SH-SY5Y (cell line): ENCODE measurements around the gene RWDD3.

Experiments
- GATA2 ChIP-seq: IDR thresholded peaks from 2 replicates; pipeline ENCODE4 v1.6.1; 2011; ENCODE audit warnings: mild to moderate bottlenecking, low read depth, low read length
- GATA3 ChIP-seq: IDR thresholded peaks from 2 replicates; pipeline ENCODE4 v1.6.1; 2011; ENCODE audit warnings: low read depth, mild to moderate bottlenecking, low read length, moderate library complexity

DNA sequence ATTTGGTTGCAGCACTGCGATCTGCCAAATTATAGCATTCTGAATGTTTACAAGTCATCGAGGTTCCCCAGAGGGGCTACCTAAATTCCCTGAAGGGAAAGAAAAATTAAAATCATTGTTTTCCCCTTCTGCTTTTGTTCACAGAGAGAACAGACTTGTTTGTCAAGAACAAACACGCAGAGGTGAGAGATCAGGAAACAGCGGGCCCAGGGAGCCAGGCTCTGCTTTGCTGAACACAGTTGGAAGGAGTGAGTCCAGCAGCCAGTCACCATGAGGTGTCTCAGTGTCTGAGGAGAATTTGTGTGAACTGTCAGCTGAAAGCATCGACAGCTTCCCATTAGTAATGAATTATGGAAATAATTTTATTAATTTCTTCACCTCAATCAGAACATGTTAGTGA lies 52.5 kb downstream of the RWDD3 start:
- TF ChIP-seq GATA2 (no peak), GATA3 (no peak)
